ENCODE results near the gene C3orf20. TPM values are rescaled to one million over a fixed set of nuclear protein-coding genes. Genes with fewer than 3 reads are reported as not detected.

The C3orf20 gene
- total RNA-seq, 4 donors from 2014 or later, result 0.11 to 0.46 TPM; not detected in 2

DNA sequence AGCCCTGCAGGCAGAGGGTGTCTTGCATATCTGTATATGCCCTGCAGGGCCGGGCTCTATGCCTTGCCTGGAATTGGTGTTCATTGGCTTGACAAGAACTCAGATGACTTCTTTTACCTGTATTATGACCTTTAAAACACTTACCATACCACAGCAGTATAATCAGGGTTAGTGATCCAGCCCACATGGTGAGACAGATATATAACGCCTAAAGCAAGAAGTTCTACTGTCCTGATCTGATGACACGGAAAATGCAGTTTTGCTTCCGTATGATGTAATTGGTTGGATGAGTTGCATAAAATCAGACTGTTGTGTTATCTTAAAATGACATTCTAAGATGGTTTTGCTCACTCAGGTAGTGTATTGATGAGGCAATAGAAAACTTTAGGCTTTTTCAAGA, 14.0 kb upstream of the C3orf20 start:
- intact Hi-C loops (cut with DNase I; ENCODE audit: low total_unique reads) (loop anchor here (10.0 kb wide), 1 partner anchor 924 kb away; no protein-coding TSS in a partner anchor), in situ Hi-C loops (cut with MboI; ENCODE audit: low sequenced_read_pairs in 4 of 4) (loop anchor here (25.0 kb wide), 4 partner anchors 251 to 426 kb away; partner anchors contain the start of genes MRPS25 (in 2 of the 4) and RBSN (in 1 of the 4))
- DNase-seq, result no peak

GRCh38 chr3:14663396-14664135, 11.4 kb upstream of the C3orf20 start:
- no peak overlapping the region for H3K4me3 ChIP-seq
- intact Hi-C loops (cut with DNase I; ENCODE audit: low total_unique reads), result loop anchor here (10.0 kb wide), 1 partner anchor 921 kb away; no protein-coding TSS in a partner anchor
- ATAC-seq (no peak), DNase-seq (no peak)
- H3K36me3 ChIP-seq, result peaks cover 3 to 100% of the 10 kb centered on the region in 2 donors
- H3K27me3 ChIP-seq, result no peaks in the 10 kb centered on the region
- H3K4me1 ChIP-seq, result no peaks in the 10 kb centered on the region
- TF ChIP-seq, protein P1, sequence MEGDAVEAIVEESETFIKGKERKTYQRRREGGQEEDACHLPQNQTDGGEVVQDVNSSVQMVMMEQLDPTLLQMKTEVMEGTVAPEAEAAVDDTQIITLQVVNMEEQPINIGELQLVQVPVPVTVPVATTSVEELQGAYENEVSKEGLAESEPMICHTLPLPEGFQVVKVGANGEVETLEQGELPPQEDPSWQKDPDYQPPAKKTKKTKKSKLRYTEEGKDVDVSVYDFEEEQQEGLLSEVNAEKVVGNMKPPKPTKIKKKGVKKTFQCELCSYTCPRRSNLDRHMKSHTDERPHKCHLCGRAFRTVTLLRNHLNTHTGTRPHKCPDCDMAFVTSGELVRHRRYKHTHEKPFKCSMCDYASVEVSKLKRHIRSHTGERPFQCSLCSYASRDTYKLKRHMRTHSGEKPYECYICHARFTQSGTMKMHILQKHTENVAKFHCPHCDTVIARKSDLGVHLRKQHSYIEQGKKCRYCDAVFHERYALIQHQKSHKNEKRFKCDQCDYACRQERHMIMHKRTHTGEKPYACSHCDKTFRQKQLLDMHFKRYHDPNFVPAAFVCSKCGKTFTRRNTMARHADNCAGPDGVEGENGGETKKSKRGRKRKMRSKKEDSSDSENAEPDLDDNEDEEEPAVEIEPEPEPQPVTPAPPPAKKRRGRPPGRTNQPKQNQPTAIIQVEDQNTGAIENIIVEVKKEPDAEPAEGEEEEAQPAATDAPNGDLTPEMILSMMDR (IDR thresholded peaks at IDR 0.05 in 4 of 5, conservative IDR thresholded peaks at IDR 0.05 in 1 of 5), result no peak
- no peak for TF ChIP-seq POLR2A (IDR thresholded peaks at IDR 0.05)
- in situ Hi-C loops (cut with MboI; ENCODE audit: low sequenced_read_pairs in 4 of 4), result loop anchor here (25.0 kb wide), 4 partner anchors 249 to 424 kb away; partner anchors contain the start of genes MRPS25 (in 2 of the 4) and RBSN (in 1 of the 4)
- no peaks in the 10 kb centered on the region for H3K9me3 ChIP-seq
- no peak overlapping the region for H3K27ac ChIP-seq

More for the DNA sequence above, 14.0 kb upstream of the C3orf20 start:
- no peak overlapping the region for H3K4me3 ChIP-seq
- no peaks in the 10 kb centered on the region for H3K4me1 ChIP-seq
- no peaks in the 10 kb centered on the region for H3K27me3 ChIP-seq
- ATAC-seq, result no peak
- no peaks in the 10 kb centered on the region for H3K9me3 ChIP-seq
- H3K27ac ChIP-seq, result no peak overlapping the region
- TF ChIP-seq, protein P1 (IDR thresholded peaks at IDR 0.05 in 4 of 5, conservative IDR thresholded peaks at IDR 0.05 in 1 of 5), result no peak
- TF ChIP-seq POLR2A (IDR thresholded peaks at IDR 0.05), result no peak
- H3K36me3 ChIP-seq, result peaks cover 3 to 100% of the 10 kb centered on the region in 2 donors

GRCh38 chr3:14664170-14664569, 10.8 kb upstream of the C3orf20 start:
- H3K4me1 ChIP-seq, result no peaks in the 10 kb centered on the region
- ATAC-seq (no peak), DNase-seq (no peak)
- intact Hi-C loops (cut with DNase I; ENCODE audit: low total_unique reads), result loop anchor here (10.0 kb wide), 1 partner anchor 921 kb away; no protein-coding TSS in a partner anchor
- TF ChIP-seq POLR2A (IDR thresholded peaks at IDR 0.05), result no peak
- TF ChIP-seq, protein P1 (IDR thresholded peaks at IDR 0.05 in 4 of 5, conservative IDR thresholded peaks at IDR 0.05 in 1 of 5), result no peak
- no peaks in the 10 kb centered on the region for H3K27me3 ChIP-seq
- in situ Hi-C loops (cut with MboI; ENCODE audit: low sequenced_read_pairs in 4 of 4), result loop anchor here (25.0 kb wide), 4 partner anchors 248 to 423 kb away; partner anchors contain the start of genes MRPS25 (in 2 of the 4) and RBSN (in 1 of the 4)
- H3K4me3 ChIP-seq, result no peak overlapping the region
- no peak overlapping the region for H3K27ac ChIP-seq
- no peaks in the 10 kb centered on the region for H3K9me3 ChIP-seq
- H3K36me3 ChIP-seq, result peaks cover 0 to 100% of the 10 kb centered on the region in 2 donors

- Histone ChIP-seq H3K4me3 (no peak overlapping the region), H3K27me3 (no peaks in the 10 kb centered on the region), H3K36me3 (peaks cover 9 to 59% of the 10 kb centered on the region in 2 donors), H3K9me3 (no peaks in the 10 kb centered on the region), H3K27ac (no peak overlapping the region), H3K4me1 (no peaks in the 10 kb centered on the region)
- in situ Hi-C loops (cut with MboI; ENCODE audit: low sequenced_read_pairs in 4 of 4) (loop anchor here (5.0 to 25.0 kb wide), 6 partner anchors 240 to 415 kb away; partner anchors contain the start of genes MRPS25 (in 2 of the 4) and RBSN (in 1 of the 4)), intact Hi-C loops (cut with DNase I; ENCODE audit: low total_unique reads) (loop anchor here (5.0 kb wide), 1 partner anchor 110 kb away; no protein-coding TSS in a partner anchor)
- TF ChIP-seq, protein P1 (IDR thresholded peaks at IDR 0.05 in 4 of 5, conservative IDR thresholded peaks at IDR 0.05 in 1 of 5), result no peak
- TF ChIP-seq POLR2A (IDR thresholded peaks at IDR 0.05), result no peak
- ATAC-seq (no peak), DNase-seq (no peak)
Observed at GRCh38 chr3:14672588-14672987, 2.4 kb upstream of the C3orf20 start.

Measured in gastrocnemius medialis (tissue), 4 donors.